Mammary epithelial cell (primary cell): ENCODE results near the gene ZNF10.

Source experiments
- CTCF ChIP-seq, 2 donors: IDR thresholded peaks in 1 of 2; conservative IDR thresholded peaks in 1 of 2; 2 replicates each; pipeline ENCODE4 v1.5.1; 2011 to 2012; ENCODE audit warnings: inconsistent platforms in 2 of 2, low read length in 2 of 2, mild to moderate bottlenecking in 2 of 2, control low read depth in 1 of 2, low read depth in 1 of 2; ENCODE audit not compliant: insufficient read depth in 1 of 2; ENCODE audit errors: extremely low read depth in 1 of 2
- EZH2 ChIP-seq: IDR thresholded peaks from 2 replicates; pipeline ENCODE4 v1.6.1; 2012; ENCODE audit warnings: low read length, inconsistent platforms, borderline replicate concordance

GRCh38 chr12:133172491-133172890 lies 42.1 kb downstream of the ZNF10 start:
- no peak for TF ChIP-seq EZH2
- no peak for TF ChIP-seq CTCF (conservative IDR thresholded peaks at IDR 0.05 in 1 of 2, IDR thresholded peaks at IDR 0.05 in 1 of 2; ENCODE audit: extremely low read depth in 1 of 2, insufficient read depth in 1 of 2, low read depth in 1 of 2, low read length in 2 of 2)
